ENCODE measurements around the gene PFDN5.
A peak's percentile ranks its signal among the peaks of the same experiment; 100 is the strongest.

PFDN5 gene

GRCh38 chr12:53295070-53295890 lies at the start of gene PFDN5:
TSS of gene PFDN5 (plus strand) at chr12:53295542. CDS start at chr12:53295568, 26 bp downstream.
- peak; percentile 48 for DNase-seq

GRCh38 chr12:53251477-53252348 lies 43.6 kb upstream of the PFDN5 start:
- no peak for DNase-seq

DNA sequence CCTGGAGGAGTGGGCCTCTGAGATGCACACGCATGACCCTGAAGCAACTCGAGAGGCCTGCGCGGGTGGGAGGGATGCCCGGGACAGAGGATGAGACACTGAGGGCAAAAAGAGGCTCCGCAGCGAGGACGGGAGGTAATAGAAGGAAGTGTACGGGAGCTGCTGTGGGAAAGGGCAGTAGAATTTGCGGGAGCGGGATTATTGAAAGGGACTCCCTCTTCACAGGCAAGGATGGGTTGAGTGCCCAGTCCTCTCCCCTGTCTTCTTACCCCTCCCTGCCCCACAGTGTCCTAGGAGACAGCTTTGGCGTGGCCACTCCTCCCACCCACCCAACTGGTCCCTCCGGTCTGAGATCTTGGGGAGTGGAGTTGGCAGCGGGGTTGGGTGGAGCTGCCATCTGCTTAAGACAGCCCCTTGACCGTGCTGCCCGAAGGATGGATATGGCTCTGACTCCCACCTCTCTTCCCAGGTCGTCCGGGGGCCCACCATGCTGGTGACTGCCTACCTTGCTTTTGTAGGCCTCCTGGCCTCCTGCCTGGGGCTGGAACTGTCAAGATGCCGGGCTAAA lies 42.9 kb upstream of the PFDN5 start:
- DNase-seq = no peak

DNA sequence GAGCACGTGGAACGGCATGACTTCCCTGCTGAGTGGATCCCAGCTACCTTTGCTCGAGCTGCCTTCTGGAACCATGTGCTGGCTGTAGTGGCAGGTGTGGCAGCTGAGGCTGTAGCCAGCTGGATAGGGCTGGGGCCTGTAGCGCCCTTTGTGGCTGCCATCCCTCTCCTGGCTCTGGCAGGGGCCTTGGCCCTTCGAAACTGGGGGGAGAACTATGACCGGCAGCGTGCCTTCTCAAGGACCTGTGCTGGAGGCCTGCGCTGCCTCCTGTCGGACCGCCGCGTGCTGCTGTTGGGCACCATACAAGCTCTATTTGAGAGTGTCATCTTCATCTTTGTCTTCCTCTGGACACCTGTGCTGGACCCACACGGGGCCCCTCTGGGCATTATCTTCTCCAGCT lies 42.0 kb upstream of the PFDN5 start:
- no peak for DNase-seq

GRCh38 chr12:53254816-53255545 lies 40.4 kb upstream of the PFDN5 start:
- DNase-seq = no peak

- DNase-seq = no peak
These were observed 39.3 kb upstream of the PFDN5 start for GRCh38 chr12:53255996-53256395.

DNA sequence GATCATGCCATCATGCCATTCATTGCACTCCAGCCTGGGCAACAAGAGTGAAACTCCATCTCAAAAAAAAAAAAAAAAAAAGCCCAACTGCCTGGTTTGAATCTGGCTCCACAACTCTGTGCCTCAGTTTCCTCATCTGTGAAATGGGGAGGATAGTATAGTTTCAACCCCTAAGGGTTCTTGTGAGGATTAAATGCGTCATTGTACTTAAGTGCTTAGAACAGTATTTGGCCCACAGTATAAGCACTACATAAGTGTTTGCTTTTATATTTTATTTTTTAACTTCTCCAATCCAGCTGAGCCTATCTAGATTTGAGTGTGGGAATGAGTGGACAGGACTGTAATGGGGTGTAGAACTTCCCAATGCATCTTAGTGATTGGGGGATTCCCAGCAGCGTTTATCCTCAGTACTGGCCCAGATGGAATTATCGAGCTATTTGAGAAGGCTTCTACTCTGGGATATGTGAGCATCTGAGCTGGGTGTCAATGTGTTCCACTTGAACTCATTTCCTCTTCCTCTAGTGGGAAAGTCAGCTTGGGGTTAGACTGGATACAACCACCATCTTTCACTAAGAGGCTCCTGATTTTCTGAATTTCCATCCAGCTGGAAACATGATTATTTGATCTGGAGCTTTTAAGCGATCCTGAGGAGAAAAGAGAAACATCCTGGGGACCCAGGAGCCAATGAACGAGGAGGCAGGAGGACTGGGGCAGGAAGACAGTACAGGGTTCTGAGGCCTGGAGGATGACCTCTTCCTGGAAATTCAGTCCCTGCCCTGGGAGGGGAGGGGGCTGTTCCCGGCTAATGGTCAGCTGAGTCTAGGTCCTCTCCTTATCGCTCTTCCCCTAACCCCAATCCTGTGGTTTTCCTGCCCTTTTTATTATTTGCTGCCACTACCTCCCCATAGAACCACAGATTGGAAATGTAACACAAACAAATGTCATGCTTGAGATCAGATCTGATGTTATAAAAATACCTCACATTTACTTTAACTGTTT lies 36.5 kb upstream of the PFDN5 start:
- no peak for DNase-seq

GRCh38 chr12:53259891-53260290 lies 35.5 kb upstream of the PFDN5 start:
- DNase-seq = no peak

DNA sequence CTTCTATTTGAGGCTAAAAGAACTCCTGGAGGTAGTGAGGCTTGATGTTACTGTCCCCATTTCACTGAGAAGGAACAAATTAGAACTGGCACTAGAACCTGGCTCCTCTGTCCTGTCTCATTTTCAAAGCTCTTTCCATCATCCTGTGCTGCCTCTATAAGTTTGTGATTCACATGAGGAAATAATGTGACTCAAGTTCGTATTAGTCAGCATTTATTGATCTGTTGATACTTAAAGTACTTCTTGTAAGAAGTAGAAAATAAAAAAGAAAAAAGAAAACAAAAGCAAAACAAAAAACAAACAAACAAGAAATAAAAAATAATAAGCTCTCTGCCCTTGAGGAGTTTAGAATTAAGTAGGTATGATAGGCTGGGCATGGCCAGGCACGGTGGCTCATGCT lies 29.6 kb upstream of the PFDN5 start:
- DNase-seq = no peak

- no peak for DNase-seq
These were observed 27.9 kb upstream of the PFDN5 start for GRCh38 chr12:53267306-53267998.

- no peak for DNase-seq
These were observed 27.2 kb upstream of the PFDN5 start, which contains the start of gene ESPL1 for GRCh38 chr12:53267999-53268629. TSS of gene ESPL1 (plus strand) at chr12:53268299. CDS start at chr12:53268767, 468 bp downstream.

DNA sequence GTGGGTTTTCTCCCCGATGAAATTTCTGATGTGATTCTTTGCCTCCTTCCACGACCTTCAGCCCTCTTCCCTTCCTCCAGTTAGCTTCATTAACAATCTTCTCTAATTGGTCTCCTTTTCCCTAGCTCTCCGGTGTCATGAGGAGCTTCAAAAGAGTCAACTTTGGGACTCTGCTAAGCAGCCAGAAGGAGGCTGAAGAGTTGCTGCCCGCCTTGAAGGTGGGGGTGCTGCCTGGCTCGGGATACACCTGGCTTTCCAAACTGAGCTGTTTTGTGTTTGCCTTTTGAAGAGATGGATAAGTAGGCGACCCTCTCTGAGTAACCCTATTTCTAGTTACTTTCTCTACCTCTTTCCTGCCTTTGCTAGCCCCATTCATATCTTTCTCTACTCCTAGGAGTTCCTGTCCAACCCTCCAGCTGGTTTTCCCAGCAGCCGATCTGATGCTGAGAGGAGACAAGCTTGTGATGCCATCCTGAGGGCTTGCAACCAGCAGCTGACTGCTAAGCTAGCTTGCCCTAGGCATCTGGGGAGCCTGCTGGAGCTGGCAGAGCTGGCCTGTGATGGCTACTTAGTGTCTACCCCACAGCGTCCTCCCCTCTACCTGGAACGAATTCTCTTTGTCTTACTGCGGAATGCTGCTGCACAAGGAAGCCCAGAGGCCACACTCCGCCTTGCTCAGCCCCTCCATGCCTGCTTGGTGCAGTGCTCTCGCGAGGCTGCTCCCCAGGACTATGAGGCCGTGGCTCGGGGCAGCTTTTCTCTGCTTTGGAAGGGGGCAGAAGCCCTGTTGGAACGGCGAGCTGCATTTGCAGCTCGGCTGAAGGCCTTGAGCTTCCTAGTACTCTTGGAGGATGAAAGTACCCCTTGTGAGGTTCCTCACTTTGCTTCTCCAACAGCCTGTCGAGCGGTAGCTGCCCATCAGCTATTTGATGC lies 26.4 kb upstream of the PFDN5 start:
- no peak for DNase-seq

GRCh38 chr12:53274445-53274844 lies 20.9 kb upstream of the PFDN5 start:
- DNase-seq = no peak

DNA sequence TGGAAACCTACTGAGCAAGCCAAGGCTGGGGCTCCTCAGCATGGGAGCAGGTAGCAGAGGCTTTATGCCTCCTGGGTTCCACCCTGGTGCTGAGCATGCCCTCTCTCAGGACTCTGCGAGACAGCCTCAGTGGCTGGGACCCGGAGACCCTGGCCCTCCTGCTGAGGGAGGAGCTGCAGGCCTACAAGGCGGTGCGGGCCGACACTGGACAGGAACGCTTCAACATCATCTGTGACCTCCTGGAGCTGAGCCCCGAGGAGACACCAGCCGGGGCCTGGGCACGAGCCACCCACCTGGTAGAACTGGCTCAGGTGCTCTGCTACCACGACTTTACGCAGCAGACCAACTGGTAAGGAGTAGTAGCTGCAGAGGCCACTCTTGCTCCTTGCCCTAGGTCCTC lies 18.8 kb upstream of the PFDN5 start:
- no peak for DNase-seq

- DNase-seq = no peak
These were observed 17.4 kb upstream of the PFDN5 start for GRCh38 chr12:53277981-53278380.

DNA sequence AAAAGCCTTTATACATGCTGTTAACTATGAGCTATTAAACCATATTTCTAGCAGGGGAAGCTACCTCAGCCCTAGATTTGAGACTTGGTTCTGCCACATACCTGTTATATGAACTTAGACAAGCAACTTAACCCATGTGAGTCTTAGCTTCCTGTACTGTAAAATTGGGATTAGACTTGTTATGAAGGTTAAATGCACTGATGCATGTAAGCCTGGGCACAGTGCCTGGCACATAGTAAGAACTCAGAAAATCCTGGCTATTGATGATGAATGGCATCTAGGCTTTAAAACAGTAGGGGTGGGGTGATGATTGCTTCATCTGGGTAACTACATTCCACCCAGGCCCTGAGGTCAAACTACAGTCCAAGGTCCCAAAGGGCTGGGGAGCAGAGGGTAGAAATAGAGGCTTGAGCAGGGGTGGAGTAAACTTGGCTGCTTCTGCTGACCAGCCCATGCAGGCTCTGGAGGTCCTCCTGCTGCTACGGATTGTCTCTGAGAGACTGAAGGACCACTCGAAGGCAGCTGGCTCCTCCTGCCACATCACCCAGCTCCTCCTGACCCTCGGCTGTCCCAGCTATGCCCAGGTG lies 16.0 kb upstream of the PFDN5 start:
- DNase-seq = no peak

GRCh38 chr12:53279888-53280498 lies 15.3 kb upstream of the PFDN5 start:
- no peak for DNase-seq

GRCh38 chr12:53286448-53286847 lies 8.9 kb upstream of the PFDN5 start:
- DNase-seq = no peak
